Measurements from ENCODE around the gene KBTBD12. TPM values are rescaled to one million over a fixed set of nuclear protein-coding genes. Genes with fewer than 3 reads are reported as not detected.

Gene KBTBD12
- total RNA-seq, 1 donor from 2014 or later: not detected

GRCh38 chr3:128033102-128033501 lies 118.1 kb downstream of the KBTBD12 start:
- Mint-ChIP-seq H3K9me3 (ENCODE audit: low read depth) (no peaks in the 10 kb centered on the region), H3K27ac (ENCODE audit: unreplicated experiment) (no peak overlapping the region), H3K4me1 (ENCODE audit: low read depth) (peaks cover 14% of the 10 kb centered on the region), H3K4me3 (ENCODE audit: unreplicated experiment) (no peak overlapping the region), H3K36me3 (ENCODE audit: low read depth) (no peaks in the 10 kb centered on the region), H3K27me3 (ENCODE audit: low read depth) (peaks cover 10% of the 10 kb centered on the region)
- DNase-seq (ENCODE audit: low spot score): no peak
- TF ChIP-seq CTCF (IDR thresholded peaks at IDR 0.05): no peak

GRCh38 chr3:128036119-128036518 lies 121.1 kb downstream of the KBTBD12 start:
- H3K27me3 Mint-ChIP-seq (ENCODE audit: low read depth): peaks cover 12% of the 10 kb centered on the region
- no peak for DNase-seq (ENCODE audit: low spot score)
- no peaks in the 10 kb centered on the region for H3K9me3 Mint-ChIP-seq (ENCODE audit: low read depth)
- no peak for TF ChIP-seq CTCF (IDR thresholded peaks at IDR 0.05)
- no peak overlapping the region for H3K4me3 Mint-ChIP-seq (ENCODE audit: unreplicated experiment)
- H3K4me1 Mint-ChIP-seq (ENCODE audit: low read depth): peaks cover 14% of the 10 kb centered on the region
- peaks cover 2% of the 10 kb centered on the region for H3K36me3 Mint-ChIP-seq (ENCODE audit: low read depth)
- H3K27ac Mint-ChIP-seq (ENCODE audit: unreplicated experiment): no peak overlapping the region

Other genes starting within 250 kb of the KBTBD12 start
- 18.1 to 27.2 TPM (median 26.7 TPM) in 3 replicates for gene ABTB1, start 242.3 kb upstream of the KBTBD12 start, total RNA-seq
- gene MGLL, start 92.7 kb upstream of the KBTBD12 start, total RNA-seq: 36.4 to 61.0 TPM (median 59.5 TPM) in 3 replicates
- 353 to 419 TPM (median 388 TPM) in 3 replicates for gene SEC61A1, start 137.2 kb downstream of the KBTBD12 start, total RNA-seq
- gene RUVBL1, start 208.6 kb downstream of the KBTBD12 start, total RNA-seq: 18.8 to 32.1 TPM (median 19.5 TPM) in 3 replicates
- gene EEFSEC, start 238.2 kb downstream of the KBTBD12 start, total RNA-seq: 12.2 to 20.8 TPM (median 12.5 TPM) in 3 replicates

All from chondrocyte (in vitro differentiated cells).